ENCODE data around the gene PBX4.

The PBX4 gene

DNA sequence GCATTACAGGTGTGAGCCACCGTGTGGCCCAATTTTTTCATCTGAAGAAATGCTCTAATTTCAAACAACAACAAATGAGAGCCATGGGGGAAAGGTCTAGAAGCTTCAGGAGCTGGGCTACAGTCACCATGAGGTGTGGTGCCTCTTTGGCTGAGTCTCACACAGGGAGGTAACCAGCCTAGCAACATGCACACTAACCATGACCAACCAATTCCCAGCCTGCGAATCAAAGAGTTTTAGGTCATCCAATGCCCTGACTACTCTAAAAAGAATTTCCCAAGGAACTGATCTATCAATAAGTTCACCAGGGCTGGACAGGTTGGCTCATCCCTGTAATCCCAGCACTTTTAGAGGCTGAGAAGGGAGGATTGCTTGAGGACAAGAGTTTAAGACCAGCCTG is 29.9 kb downstream of the PBX4 start:
- DNase-seq (ENCODE audit: low spot score), result peak; percentile 81

GRCh38 chr19:19587771-19588170 is 30.7 kb downstream of the PBX4 start:
- DNase-seq (ENCODE audit: low spot score), result no peak

- DNase-seq (ENCODE audit: low spot score), result no peak
These were observed 34.1 kb downstream of the PBX4 start for GRCh38 chr19:19584356-19584755.

DNA sequence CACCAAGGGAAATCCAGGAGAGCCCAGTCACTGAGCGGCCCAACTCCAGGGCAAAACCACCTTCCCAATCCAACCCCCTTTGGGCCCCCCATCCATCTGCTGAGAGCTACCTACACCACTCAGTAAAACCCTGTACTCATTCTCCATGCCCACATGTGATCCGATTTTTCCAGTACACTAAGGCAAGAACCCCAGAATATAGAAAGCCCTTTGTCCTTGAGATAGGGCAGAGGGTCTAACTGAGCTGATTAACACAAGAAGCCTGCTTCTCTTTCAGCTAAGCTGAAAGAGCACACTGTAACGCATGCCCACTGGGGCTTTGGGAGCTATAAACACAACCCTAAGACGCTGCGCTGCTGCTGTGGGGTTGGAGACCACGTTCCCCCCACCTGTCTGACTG is 36.0 kb downstream of the PBX4 start:
- no peak for DNase-seq (ENCODE audit: low spot score)

GRCh38 chr19:19581391-19581790 is 37.1 kb downstream of the PBX4 start:
- no peak for DNase-seq (ENCODE audit: low spot score)

DNA sequence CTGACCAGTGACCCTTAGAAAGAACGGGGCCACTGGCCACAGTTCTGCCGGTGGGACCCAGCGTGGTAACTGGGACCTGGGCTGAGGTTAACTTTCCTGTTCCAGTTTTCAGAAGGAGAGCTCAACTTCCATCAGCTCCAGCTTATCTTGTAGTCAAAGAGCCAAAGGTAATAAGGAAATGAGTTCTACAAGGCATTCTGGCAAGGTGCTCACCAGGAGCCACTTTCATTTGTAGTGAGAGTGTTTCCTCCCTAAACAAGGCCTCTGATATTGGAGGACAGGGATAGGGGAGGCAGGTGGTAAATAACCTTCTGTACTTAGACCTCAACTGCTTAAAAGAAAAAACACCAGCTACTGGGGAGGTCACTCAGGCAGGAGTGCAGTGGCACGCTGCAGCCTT is 38.1 kb downstream of the PBX4 start:
- DNase-seq (ENCODE audit: low spot score), result no peak

- no peak for DNase-seq (ENCODE audit: low spot score)
These were observed 38.7 kb downstream of the PBX4 start for GRCh38 chr19:19579533-19580361.

- no peak for DNase-seq (ENCODE audit: low spot score)
These were observed 40.2 kb downstream of the PBX4 start for GRCh38 chr19:19578252-19578651.

GRCh38 chr19:19575411-19575810 is 43.1 kb downstream of the PBX4 start:
- no peak for DNase-seq (ENCODE audit: low spot score)

- DNase-seq (ENCODE audit: low spot score), result no peak
These were observed 47.3 kb downstream of the PBX4 start for GRCh38 chr19:19571071-19571786.

- no peak for DNase-seq (ENCODE audit: low spot score)
These were observed 47.9 kb downstream of the PBX4 start for GRCh38 chr19:19570571-19570970.

DNA sequence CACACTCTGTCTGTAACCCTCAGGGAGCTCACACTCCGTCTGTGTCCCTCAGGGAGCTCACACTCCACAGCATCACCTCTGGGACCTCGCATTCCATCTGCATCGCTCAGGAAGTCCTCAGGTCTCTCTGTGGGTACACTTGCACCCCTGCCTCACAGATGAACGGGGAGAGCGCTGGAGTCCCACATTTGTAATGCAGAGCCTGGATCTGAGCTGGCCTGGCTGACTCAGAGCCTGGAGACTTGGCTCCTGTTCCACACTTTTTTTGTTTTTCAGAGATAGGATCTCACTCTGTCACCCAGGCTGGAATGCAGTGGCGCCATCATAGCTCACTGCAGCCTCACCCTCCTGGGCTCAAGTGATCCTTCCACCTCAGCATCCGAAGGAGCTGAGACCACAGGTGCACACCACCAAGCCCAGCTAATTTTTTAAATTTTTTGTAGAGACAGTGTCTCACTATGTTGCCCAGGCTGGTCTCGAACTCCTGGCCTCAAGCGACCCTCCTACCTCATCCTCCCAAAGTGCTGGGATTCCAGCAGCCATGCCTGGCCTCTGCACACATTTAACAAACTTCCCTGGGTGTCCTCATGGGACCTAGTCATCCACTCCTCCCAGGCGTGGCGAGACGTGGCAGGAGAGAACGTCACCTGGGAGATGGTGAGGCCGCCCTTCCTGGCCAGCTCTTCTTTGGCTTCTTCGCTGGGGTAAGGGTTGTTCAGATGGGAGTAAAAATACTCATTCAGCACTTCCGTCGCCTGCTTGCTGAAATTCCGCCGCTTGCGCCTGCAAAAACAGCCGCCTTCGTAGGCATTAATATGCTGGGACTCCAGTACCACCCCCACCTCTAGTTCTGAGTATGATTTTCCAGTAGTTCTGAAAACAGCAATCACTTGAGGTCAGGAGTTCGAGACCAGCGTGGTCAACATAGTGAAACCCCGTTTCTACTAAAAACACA is 49.4 kb downstream of the PBX4 start:
- peak; percentile 50 for DNase-seq (ENCODE audit: low spot score)

DNA sequence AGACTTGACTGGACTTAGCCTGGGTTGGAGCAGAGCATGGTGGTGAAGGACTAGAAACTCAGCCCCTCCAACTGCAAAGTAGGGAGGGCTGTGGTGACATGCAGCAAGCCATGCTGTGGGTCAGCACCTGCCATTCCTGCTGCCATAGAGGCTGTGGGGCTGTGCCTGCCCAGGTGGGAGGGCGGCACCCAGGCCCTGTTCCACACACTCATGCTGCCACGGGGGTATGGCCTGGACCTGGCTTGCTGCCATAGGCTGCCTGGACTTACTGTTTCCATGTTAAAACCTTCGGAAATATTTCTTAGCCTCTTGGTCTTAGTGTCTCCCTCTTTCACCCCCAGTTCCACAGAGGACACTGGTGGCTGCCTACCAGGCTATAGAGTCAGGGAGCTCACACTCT is 51.1 kb downstream of the PBX4 start:
- DNase-seq (ENCODE audit: low spot score), result no peak

DNA sequence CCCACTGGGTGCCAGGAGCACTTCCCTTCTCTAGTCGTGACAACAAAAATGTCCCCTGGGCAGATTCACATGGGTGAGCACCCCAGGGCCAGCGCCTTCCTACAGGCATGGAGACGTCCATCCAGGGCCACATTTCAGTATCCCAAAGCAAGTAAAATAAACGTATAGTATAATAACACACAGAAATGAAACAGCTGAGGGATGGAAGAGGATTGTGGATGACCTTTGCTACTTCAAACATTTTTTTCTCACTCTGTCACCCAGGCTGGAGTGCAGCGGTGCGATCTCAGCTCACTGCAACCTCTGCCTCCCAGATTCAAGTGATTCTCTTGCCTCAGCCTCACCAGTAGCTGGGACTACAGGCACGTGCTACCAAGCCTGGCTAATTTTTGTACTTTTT is 52.2 kb downstream of the PBX4 start:
- DNase-seq (ENCODE audit: low spot score), result peak; percentile 44

DNA sequence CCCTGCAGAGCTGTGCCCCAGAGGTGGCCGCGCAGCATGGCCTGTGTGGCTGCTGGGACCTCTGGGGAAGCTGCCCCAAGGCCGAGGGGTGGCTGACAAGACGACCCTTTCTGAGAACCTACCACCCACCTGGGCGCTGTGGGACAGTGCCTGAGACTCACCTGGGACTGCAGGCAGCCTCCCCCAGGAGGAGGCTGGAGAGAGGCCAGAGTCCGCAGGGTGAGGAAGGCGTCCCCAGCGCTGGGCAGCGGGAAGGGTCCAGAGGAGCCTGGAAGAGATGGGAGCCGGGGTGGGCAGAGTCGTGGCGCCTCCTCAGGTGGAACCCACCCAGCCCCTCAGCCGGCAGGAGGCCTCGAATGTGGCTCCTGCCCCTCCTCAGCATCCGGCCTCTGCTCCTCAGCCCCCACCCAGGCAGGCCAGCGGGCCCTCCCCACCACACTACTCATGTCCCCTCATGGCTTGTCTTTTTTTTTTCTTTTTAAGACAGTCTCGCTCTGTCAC is 55.1 kb downstream of the PBX4 start:
- no peak for DNase-seq (ENCODE audit: low spot score)

- DNase-seq (ENCODE audit: low spot score), result no peak
These were observed 55.7 kb downstream of the PBX4 start for GRCh38 chr19:19562665-19563347.

GRCh38 chr19:19561946-19562664 is 56.4 kb downstream of the PBX4 start:
- no peak for DNase-seq (ENCODE audit: low spot score)

GRCh38 chr19:19559931-19560330 is 58.6 kb downstream of the PBX4 start:
- no peak for DNase-seq (ENCODE audit: low spot score)

DNA sequence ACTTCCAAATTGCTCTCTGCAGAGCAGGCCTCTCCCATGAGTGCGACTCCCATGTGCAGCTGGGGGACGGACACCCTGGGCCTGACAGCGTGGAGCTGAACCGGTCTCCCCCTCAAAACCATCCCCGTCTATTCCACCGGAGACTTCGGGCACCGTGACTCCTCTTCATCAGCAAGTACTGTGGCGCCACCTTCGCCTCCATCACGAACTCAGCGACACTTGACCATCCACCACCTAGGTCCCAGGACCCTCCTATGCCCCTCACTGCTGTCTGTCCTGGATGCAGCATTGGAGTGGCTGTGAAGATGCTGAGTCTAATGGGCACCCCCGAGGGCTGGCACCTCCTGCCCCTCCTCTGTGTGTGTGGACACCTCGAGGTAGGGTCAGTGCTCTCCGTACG is 59.9 kb downstream of the PBX4 start:
- no peak for DNase-seq (ENCODE audit: low spot score)

DNA sequence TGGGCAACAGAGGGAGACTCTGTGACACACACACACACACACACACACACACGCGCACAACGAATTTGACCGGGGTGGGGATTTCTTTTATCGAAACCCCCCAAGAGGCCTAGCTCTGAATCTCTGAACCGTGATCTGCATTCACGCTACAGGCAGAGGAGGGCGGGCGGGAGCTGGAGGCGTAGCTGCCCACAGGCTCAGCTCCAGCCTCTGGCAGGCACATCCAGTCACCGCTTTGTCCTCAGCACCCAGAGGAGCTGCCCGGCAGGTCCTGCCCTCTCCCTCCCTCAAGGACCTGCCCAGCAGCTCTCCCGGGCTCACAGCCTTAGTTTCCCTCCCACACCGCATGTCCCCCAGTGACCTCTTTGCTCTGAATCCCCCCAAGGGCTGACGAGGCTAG is 60.4 kb downstream of the PBX4 start:
- no peak for DNase-seq (ENCODE audit: low spot score)

All from kidney tubule cell (primary cell).